Neural cell (in vitro differentiated cells): ENCODE measurements around the gene ACTMAP. TPM values are rescaled to one million over a fixed set of nuclear protein-coding genes. Genes with fewer than 3 reads are reported as not detected.

ENCODE experiments used
- H2AFZ ChIP-seq: fragments of 200-600, 300-800 bp; sonication (generic), shearing (Covaris generic); 2 replicates; pipeline ENCODE4 v1.6.0; 2014; ENCODE audit warnings: low read depth, mild to moderate bottlenecking, antibody characterized with exemption, low read length, moderate library complexity
- H3F3A ChIP-seq: fragments of 200-600 bp; shearing (Covaris generic); 2 replicates; pipeline ENCODE4 v1.6.1; 2016; ENCODE audit warnings: mild to moderate bottlenecking, moderate library complexity, mixed read lengths, antibody characterized with exemption, low read length; ENCODE audit not compliant: insufficient read depth, poor library complexity, severe bottlenecking
- H3K27ac ChIP-seq: fragments of 200-600, 300-800 bp; sonication (generic), shearing (Covaris generic); 2 replicates; pipeline ENCODE4 v1.5.1; 2014; ENCODE audit warnings: mild to moderate bottlenecking, low read length, moderate library complexity
- H3K27me3 ChIP-seq: fragments of 300-800, 200-600 bp; sonication (generic), shearing (Covaris generic); 2 replicates; pipeline ENCODE4 v1.6.0; 2014; ENCODE audit warnings: mild to moderate bottlenecking, low read depth, low read length, moderate library complexity; ENCODE audit not compliant: insufficient read depth
- H3K36me3 ChIP-seq: fragments of 300-800, 200-600 bp; sonication (generic), shearing (Covaris generic); 2 replicates; pipeline ENCODE4 v1.5.1; 2014; ENCODE audit warnings: mild to moderate bottlenecking, antibody characterized with exemption, low read length, moderate library complexity; ENCODE audit not compliant: insufficient read depth
- H3K4me2 ChIP-seq: fragments of 300-800, 200-600 bp; sonication (generic), shearing (Covaris generic); 2 replicates; pipeline ENCODE4 v1.6.0; 2014; ENCODE audit warnings: mild to moderate bottlenecking, low read length
- H3K4me3 ChIP-seq: fragments of 300-800, 200-600 bp; sonication (generic), shearing (Covaris generic); 2 replicates; pipeline ENCODE4 v1.5.1; 2014; ENCODE audit warnings: mild to moderate bottlenecking, low read length, moderate library complexity
- H3K79me2 ChIP-seq: fragments of 200-600 bp; shearing (Covaris generic); replicated peaks from 2 replicates; pipeline ENCODE4 v1.6.0; 2014; ENCODE audit warnings: mild to moderate bottlenecking, low read length, moderate library complexity; ENCODE audit not compliant: insufficient read depth
- H3K9ac ChIP-seq: fragments of 300-800, 200-600 bp; sonication (generic), shearing (Covaris generic); 2 replicates; pipeline ENCODE4 v1.6.1; 2016; ENCODE audit warnings: mild to moderate bottlenecking, low read length, mixed read lengths
- H3K9me2 ChIP-seq: fragments of 200-600 bp; shearing (Covaris generic); 2 replicates; pipeline ENCODE4 v1.6.1; 2016; ENCODE audit warnings: mild to moderate bottlenecking, low read length, mixed read lengths; ENCODE audit not compliant: insufficient read depth
- H3K9me3 ChIP-seq: fragments of 200-600, 300-800 bp; sonication (generic), shearing (Covaris generic); 2 replicates; pipeline ENCODE4 v1.6.1; 2016; ENCODE audit warnings: mild to moderate bottlenecking, mixed run types, low read length, moderate library complexity, mixed read lengths
- H4K20me1 ChIP-seq: fragments of 200-600 bp; shearing (Covaris generic); 2 replicates; pipeline ENCODE4 v1.6.1; 2016; ENCODE audit warnings: mild to moderate bottlenecking, mixed run types; ENCODE audit not compliant: insufficient read depth
- CTCF ChIP-seq: fragments of 450-650 bp; IDR thresholded peaks from 2 replicates; pipeline ENCODE4 v1.5.1; 2014; ENCODE audit warnings: antibody characterized with exemption, mild to moderate bottlenecking, moderate library complexity; ENCODE audit not compliant: poor library complexity, severe bottlenecking
- EP300 ChIP-seq: fragments of 450-650 bp; conservative IDR thresholded peaks from 2 replicates; pipeline ENCODE4 v1.6.1; 2014; ENCODE audit warnings: antibody characterized with exemption, mild to moderate bottlenecking, moderate library complexity; ENCODE audit not compliant: poor library complexity, severe bottlenecking
- EZH2 ChIP-seq: fragments of 200-600, 300-800 bp; shearing (Covaris generic), sonication (generic); IDR thresholded peaks from 2 replicates; pipeline ENCODE4 v1.6.1; 2014; ENCODE audit warnings: antibody characterized with exemption, low read length, borderline replicate concordance, mild to moderate bottlenecking; ENCODE audit not compliant: insufficient read depth, poor library complexity, severe bottlenecking
- MXI1 ChIP-seq: fragments of 450-650 bp; conservative IDR thresholded peaks from 2 replicates; pipeline ENCODE4 v1.6.1; 2014; ENCODE audit warnings: antibody characterized with exemption, mild to moderate bottlenecking; ENCODE audit not compliant: poor library complexity, severe bottlenecking
- POLR2AphosphoS5 ChIP-seq: IDR thresholded peaks from 2 replicates; pipeline ENCODE4 v1.6.1; 2012
- RAD21 ChIP-seq: fragments of 450-650 bp; conservative IDR thresholded peaks from 2 replicates; pipeline ENCODE4 v1.6.1; 2014; ENCODE audit warnings: antibody characterized with exemption, mild to moderate bottlenecking, moderate library complexity
- REST ChIP-seq: IDR thresholded peaks from 2 replicates; pipeline ENCODE4 v1.6.1; 2012; ENCODE audit warnings: borderline replicate concordance
- SMC3 ChIP-seq: fragments of 450-650 bp; conservative IDR thresholded peaks from 2 replicates; pipeline ENCODE4 v1.6.1; 2014; ENCODE audit warnings: antibody characterized with exemption, mild to moderate bottlenecking, moderate library complexity; ENCODE audit not compliant: poor library complexity
- TAF1 ChIP-seq: IDR thresholded peaks from 2 replicates; pipeline ENCODE4 v1.6.1; 2012; ENCODE audit warnings: low read depth
- polyA plus RNA-seq: library from polyadenylated mRNA; depleted of rRNA; stranded (reverse); fragments of >200 nt; gene quantifications from 2 replicates; pipeline ENCODE4 v1.2.3, GENCODE V29; 2014

ACTMAP gene
- polyA plus RNA-seq, 1 donor from 2014 or later, result not detected

GRCh38 chr19:40740747-40741146, 9.5 kb downstream of the ACTMAP start (continued):
- TF ChIP-seq TAF1 (no peak), RAD21 (no peak), MXI1 (no peak)

GRCh38 chr19:40739871-40740703, 10.2 kb downstream of the ACTMAP start:
- Histone ChIP-seq H3K4me3 (no peak overlapping the region), H4K20me1 (no peaks in the 10 kb centered on the region), H3F3A (no peaks in the 10 kb centered on the region), H3K79me2 (no peaks in the 10 kb centered on the region), H3K27ac (no peak overlapping the region), H3K9me3 (no peaks in the 10 kb centered on the region), H3K9ac (no peak overlapping the region), H3K27me3 (no peaks in the 10 kb centered on the region), H2AFZ (no peak overlapping the region), H3K9me2 (no peaks in the 10 kb centered on the region), H3K4me2 (no peak overlapping the region), H3K36me3 (no peaks in the 10 kb centered on the region)
- no peak for TF ChIP-seq TAF1
- TF ChIP-seq MXI1, result no peak

- Histone ChIP-seq H4K20me1 (no peaks in the 10 kb centered on the region), H3K4me3 (no peak overlapping the region), H2AFZ (no peak overlapping the region), H3K9ac (no peak overlapping the region), H3K27ac (no peak overlapping the region), H3K27me3 (no peaks in the 10 kb centered on the region), H3F3A (no peaks in the 10 kb centered on the region), H3K4me2 (no peak overlapping the region), H3K9me3 (no peaks in the 10 kb centered on the region), H3K9me2 (no peaks in the 10 kb centered on the region), H3K79me2 (no peaks in the 10 kb centered on the region), H3K36me3 (no peaks in the 10 kb centered on the region)
- TF ChIP-seq RAD21, result no peak
- no peak for TF ChIP-seq TAF1
- no peak for TF ChIP-seq POLR2AphosphoS5
- TF ChIP-seq MXI1, result no peak
- TF ChIP-seq EZH2, result no peak
- TF ChIP-seq EP300, result no peak
- TF ChIP-seq SMC3, result no peak
- no peak for TF ChIP-seq REST
- no peak for TF ChIP-seq CTCF
Measured at GRCh38 chr19:40739030-40739839, 11.0 kb downstream of the ACTMAP start.
